Hematopoietic multipotent progenitor cell treated with erythropoietin and hydrocortisone succinate and interleukin-3 and kit ligand, for 4 days (in vitro differentiated cells): ENCODE results near the gene NYNRIN.

Experiments
- DNase-seq: peaks from one replicate; pipeline ENCODE4 v3.0.0-alpha.2; 2015

NYNRIN gene

DNA sequence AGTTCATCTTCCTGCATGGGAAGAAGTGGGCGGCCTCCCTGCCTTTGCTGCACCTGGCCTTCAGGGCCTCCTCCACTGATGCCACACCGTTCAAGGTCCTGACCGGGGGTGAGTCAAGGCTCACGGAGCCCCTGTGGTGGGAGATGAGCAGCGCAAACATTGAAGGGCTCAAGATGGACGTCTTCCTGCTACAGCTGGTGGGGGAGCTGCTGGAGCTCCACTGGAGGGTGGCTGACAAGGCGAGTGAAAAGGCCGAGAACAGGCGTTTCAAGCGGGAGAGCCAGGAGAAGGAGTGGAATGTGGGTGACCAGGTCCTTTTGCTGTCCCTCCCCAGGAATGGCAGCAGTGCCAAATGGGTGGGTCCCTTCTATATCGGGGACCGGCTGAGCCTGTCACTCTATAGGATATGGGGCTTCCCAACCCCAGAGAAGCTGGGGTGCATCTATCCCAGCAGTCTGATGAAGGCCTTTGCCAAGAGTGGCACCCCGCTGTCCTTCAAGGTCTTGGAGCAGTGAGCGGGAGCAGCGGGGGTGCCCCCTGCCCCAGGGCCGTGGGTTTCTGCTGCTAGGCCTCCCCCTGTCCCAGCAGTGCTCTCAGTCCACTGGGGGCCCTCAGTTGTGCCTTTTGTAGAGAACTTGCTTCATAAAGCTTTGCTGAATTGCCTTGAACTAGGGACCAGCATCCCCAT lies 18.3 kb downstream of the NYNRIN start:
- DNase-seq: no peak

DNA sequence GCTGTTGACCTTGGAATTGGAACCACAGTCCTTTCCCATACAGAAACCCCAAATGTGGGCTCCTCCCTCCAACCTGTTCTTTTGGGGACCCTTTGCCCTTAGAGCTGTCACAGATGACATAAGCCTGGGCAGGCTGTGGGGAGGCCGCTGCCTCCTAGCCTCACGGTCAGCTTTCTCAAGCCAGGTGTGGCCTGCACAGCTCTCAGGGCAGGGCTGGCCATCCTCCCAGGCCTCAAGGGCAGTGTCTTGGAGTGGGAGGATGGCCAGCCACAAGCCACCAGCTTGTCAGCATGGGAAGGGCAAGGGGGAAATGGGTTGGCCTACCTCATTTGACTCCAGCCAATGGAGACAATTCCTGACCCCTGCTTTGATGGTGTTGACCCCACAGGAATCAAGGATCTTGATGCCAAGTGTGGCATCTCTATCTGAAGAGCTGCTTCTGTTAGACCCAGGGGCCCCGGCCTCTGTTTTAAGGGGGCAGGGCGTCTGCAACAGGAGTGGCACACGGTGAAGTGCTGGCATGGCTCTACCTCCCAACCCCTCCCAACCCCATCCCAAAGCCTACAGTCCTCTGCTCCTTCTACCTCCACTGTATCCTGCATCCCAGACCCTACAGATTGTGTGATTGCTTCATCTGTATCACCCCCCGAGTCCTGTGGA lies 19.2 kb downstream of the NYNRIN start:
- no peak for DNase-seq

DNA sequence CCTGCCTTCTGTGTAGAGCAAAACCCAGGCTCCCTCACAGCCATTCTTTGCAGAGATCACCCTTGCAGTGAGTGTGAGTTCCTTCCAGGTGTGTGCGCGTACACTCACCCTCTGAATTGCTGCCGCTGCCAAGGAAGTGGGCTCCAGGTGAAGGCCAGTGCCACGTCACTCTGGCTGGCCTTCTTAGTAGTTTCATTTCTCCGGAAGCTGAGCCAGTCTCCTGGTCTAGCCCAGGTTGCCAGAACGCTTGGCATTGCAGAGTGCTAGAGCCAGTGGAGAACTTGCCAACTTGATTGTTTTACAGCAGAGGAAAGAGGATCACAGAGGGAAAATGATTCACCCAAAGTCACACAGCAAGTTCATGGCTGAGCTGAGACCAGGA lies 19.7 kb downstream of the NYNRIN start:
- no peak for DNase-seq

DNA sequence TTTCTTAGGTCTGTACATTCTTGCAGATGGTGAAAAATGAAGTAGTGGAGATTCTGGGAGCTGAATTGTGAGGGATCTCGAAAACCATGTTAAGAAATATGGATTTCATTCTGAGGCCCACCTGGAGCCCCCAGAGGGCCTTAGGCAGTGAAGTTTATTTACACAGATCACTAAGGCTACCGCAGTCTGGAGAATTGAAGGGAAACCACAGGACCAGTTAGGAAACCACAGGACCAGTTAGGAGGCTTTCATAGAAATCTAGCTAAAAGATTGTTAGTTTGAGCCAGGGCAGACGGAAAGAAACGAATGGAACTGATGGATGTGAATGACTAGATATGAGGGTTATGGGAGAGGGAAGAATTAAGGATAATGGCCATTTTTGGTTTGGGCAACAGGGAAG lies 23.5 kb downstream of the NYNRIN start:
- DNase-seq: peak; percentile 72

DNA sequence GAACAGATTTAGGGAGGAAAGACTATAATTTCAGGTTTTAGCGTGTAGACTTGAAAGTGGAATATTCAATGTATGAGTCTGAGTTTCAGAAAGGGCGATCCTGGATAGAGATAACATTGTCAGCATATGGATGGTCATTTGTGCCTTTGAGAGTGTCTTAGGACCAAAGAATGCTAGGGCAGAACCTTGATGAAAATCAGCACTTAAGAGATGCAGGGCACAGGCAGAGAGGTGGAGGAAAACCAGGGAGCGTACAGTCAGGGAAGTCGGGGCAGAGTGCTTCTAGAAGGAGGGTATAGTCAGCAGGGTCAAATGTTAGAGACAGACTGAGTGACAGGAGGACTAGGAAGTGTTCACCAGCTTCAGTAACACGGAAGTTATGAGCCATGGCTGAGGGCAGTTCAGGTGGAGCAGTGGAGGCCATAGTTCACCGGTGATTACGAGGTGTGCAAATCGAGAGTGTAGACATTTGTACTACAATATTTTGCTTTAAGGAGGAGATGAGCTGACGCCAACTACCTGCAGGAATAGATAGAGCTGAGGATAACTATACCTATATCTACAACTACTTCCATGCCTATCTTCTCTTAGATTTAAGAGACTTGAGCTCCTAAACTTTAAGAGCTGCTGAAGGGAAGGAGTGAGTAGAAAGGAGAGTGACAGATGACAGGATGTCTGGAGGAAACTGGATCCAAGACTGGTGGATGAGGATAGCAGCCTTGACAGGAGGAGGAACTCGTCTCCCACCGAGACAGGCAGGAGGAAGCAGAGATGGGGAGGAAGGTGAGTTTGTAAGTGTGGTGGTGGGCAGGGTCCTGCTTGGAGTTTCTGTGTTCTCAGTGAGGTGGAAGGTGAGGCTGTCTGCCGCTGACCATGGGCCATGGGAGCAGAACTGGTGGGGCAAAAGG lies 24.1 kb downstream of the NYNRIN start:
- no peak for DNase-seq

DNA sequence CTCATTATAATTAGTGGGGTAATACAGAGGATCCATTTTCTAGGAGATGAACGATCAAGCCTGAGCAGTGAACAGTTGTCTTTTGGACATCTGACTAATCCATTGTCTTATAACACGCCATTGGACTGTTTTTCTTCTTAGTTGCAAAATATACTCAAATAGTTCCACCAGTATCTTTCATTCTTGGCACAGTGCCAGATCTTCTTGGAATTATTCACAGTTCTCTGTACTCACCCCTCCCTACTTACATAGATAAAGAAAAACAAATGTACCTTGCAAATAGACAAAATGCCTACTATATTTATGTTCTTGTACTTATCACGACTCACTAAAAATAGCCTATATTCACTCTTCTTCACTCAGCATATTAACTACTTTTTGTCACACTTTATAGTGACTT lies 26.9 kb downstream of the NYNRIN start:
- peak; percentile 92 for DNase-seq

DNA sequence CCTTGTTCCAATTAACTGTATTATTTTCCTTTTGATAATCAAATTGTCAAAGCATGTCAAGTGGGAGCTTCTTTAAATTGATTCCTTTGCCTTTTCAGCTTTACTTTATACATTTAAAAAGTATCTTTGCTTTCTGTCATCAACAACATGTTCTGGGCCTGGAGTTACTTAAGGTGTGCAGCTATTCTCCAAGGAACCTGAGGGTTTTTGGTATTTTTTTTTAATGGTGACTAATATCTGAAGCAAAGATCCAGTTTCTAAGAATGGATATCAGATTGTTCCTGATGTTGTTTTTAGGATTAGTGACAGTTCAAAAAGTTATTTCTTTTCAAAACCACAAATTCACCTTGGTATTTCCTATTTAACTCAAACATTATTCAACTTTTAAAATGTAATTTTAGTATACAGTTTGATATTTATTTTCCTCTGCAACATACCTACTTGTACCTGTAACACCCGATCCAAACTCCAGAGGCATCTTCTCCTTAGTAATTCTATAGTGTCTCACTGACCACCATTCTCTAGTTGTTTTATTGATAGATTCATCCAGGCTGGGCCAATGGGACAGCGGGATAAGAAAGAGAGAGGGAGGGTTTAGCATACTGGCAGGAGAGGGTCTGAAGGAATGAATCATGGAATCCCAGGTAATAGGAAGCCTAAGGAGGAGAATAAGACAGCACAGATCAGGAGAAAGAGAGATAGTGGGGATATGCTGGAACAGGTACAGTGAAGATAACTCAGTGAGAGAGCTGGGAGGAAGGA lies 27.5 kb downstream of the NYNRIN start:
- no peak for DNase-seq

DNA sequence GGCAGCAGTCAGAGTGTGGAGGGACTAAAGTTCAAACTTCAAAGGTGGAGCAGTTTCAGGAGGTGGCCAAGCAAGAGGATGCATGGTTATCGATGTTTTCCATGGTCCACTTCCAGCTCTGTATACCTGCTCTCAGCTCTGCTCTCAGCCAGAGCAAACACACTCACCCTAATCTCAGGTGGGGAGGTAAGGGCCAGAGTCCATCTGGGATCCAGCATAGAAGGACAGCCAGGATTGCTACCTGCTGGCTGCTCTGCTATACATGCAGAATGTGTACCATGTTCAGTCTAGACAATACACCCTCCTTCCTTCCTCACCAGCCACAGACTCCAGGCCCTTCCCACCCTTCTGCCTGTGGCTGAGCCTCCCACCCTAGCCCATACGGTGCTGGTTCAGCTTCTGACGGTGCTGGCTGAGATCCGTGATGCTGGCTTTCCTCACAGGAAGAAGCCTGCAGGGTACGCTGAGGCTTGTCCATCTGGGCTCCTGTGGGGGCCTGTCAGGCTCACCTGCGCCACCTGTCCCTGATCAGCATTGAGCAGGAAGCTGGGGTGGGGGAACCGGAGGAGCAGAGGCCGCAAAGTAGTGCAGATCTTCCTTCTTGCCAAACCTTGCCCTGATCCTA lies 28.2 kb downstream of the NYNRIN start:
- peak; percentile 33 for DNase-seq

DNA sequence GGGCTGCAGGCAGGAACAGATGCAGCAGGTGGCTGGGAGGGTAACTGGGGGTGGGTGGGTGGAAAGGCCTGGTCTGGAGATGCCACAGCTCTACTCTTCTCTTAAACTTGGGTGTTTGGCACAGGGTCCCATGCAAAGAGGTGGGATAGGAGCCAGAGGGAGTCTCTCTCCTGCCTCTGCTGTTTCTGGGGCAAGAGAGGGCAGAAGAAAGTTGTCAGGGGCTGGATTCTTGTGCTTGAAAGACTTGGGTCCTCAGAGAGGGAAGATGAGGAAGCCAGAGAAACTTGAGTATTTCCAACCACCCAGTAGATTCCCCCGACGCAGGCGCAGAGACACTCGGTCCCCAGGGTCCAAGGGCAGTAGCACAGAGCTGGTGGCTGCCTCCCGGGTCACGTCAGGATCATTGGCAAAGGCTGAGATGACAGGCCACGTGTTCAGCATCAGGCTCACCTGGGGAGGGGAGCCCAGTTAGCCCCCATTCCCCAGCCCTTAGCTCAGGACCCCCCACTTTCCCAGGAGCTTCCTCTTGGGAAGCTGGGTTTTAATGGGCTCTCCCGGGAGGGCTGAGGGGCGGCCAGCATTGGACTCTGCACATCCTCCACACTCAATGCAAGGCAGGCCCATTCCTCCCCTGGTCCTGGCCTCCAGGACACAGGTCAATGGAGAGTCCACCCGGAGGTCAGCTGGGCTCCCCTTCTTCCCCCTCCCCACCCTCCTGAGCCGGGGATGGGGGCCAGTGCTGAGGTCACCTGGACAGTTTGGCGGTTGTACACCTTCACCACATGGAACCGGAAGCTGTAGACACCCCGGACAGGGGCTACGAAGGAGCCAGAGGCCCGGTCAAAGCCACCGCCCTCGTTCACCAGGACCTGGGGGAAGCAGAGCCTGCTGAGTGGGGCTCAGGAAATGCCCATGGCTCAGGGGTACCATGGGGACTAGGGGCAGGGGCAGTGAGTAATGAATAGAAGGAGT lies 29.0 kb downstream of the NYNRIN start:
- DNase-seq: no peak

DNA sequence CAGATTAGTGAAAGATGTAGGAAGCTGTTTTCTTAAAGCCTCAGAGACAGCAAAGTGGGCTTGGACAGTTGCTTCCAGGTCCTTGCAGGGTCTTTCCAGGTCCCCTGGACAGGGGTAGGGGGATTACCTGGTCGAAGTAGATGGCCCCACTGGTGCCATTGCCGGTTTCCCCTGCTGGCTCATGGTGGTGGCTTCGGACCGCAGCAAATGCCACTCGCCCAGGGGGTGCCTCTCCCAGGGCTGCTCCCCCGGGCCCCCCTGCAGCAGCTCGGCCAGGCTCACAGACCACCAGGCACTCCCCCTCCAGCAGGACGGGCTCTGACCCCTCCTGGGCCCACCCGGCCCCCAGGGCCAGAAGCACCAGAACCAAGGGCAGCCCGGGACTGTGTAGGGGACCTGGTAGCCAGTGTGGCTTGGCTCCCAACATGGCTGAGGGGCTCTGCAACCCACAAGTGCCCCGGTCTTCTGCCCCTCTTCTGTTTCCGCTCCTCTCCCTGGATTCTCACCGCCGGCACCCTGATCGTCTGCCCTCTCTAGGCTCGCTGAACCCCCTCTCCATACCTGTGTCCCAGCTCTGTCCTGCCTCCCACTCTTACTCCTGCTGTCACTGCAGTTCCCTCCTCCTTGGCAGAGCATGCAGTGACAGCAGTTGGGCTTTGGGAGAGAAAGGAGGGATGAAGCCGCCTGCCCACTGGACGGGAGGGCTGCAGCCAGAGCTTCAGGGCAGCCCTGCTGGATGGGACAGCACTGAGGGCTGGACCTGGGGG lies 30.0 kb downstream of the NYNRIN start:
- DNase-seq: no peak

DNA sequence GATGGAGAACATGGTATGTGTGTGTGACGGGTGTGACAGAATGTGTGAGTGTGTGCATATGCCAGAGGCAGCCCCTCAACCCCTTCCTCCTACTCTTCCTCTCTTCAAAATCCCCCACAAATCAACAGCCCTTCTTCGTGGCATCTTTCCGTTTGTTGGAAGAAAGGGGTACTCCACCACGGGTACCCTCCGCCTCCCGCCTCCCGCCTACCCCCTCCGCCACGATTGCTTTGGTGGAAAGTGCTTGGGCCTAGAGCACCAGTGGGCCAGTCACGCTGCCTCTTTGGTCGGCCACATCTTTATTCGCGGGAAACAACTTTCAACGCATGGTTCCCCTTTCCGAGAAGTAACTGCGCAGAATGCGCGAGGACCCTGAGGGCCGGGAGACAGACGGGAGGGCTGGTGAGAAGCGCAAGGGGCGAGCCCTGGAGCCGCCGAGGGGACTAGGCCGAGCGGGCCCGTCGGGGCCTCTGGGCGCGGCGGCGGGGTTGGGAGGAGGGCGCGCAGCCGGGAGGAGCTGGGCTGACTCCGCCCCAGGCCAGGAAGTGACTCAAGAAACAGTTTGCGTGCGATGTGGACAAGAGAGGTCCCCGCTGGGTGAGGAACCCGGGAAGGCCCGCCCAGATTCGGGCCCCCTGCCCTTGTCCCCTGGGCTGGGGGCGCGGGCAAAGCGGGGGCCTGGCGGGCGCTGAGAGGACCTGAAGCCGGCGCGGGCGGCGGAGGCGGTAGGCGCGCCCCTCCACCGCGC lies 30.8 kb downstream of the NYNRIN start, which contains the start of the genes CBLN3 and KHNYN:
Gene CBLN3, minus strand, starts transcription at position 274 of the 748 bp plus-strand sequence. CDS start 614 bp downstream, outside the sequence.
Gene KHNYN, plus strand, starts transcription at position 560 of the 748 bp plus-strand sequence. CDS start 777 bp downstream, outside the sequence.
- DNase-seq: peak; percentile 97

DNA sequence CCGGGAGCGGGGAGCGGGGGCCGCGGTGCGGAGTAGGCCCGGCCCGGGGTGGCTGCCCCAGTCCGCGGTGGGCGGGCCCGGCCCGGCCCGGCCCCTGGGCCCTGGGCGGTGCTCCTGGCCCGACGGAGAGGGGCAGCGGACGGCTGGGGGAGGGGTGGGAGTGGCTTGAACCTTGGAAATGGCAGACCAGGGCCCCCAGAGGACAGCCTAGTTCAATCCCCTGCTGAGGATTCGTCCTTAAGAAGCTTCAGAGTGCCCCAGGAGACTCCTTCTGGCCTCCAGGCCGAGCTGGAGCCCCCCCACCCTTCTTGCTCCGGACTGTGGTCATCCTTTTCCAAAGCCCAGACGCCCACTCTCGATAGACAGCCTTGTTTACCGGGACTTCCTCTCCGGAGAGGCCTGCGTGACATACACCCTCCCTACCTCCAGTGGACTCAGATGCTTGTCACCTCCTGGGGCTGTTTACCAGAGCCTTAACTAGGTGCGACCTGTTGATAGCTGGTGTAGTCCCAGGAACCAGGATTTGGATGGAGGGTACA lies 31.4 kb downstream of the NYNRIN start:
- peak; percentile 82 for DNase-seq

DNA sequence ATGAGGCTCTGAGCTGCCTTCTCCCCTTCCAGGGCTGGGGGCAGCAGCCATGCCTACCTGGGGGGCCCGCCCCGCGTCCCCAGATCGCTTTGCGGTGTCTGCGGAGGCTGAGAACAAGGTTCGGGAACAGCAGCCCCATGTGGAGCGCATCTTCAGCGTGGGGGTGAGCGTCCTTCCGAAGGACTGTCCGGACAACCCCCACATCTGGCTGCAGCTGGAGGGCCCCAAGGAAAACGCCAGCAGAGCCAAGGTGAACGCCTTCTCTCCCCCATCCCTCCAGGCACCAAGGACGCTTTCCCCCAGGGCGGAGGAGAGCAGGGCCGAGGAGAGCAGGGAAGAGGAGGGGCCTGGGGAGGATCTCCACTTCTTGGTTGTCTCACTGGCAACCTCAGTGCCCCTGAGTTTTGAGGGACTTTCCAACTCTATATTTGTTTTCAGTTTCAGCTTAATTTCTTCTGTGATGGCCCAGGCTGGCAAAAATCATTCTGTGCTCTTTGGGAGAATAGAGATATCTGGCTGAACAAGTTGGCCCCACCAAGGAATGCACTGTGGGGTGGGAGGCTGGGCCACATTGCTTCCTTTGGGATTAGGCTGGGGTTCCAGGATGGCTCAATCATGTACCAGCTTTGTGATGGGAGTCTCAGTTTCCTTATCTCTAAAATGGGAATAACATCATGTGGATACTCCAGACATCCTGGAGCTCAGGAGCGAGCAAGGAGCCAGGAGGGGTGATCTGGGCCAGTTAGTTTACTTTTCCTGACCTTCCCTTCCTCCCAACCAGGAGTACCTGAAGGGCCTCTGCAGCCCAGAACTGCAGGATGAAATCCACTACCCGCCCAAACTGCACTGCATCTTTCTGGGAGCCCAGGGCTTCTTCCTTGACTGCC lies 32.1 kb downstream of the NYNRIN start:
- DNase-seq: peak; percentile 59

DNA sequence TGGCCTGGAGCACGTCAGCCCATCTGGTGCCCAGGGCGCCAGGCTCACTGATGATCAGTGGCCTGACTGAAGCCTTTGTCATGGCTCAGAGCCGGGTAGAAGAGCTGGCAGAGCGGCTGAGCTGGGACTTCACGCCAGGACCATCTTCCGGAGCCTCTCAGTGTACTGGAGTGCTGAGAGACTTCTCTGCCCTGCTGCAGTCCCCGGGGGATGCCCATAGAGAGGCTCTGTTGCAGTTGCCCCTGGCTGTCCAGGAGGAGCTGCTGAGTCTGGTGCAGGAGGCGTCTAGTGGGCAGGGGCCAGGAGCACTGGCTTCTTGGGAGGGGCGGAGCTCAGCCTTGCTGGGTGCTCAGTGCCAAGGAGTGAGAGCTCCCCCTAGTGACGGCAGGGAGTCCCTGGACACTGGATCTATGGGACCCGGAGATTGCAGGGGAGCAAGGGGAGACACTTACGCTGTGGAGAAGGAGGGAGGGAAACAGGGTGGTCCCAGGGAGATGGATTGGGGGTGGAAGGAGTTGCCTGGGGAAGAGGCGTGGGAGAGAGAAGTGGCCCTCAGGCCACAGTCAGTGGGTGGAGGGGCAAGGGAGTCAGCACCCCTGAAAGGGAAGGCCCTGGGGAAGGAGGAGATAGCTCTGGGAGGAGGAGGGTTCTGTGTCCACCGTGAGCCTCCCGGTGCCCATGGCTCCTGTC lies 32.9 kb downstream of the NYNRIN start:
- DNase-seq: peak; percentile 98

DNA sequence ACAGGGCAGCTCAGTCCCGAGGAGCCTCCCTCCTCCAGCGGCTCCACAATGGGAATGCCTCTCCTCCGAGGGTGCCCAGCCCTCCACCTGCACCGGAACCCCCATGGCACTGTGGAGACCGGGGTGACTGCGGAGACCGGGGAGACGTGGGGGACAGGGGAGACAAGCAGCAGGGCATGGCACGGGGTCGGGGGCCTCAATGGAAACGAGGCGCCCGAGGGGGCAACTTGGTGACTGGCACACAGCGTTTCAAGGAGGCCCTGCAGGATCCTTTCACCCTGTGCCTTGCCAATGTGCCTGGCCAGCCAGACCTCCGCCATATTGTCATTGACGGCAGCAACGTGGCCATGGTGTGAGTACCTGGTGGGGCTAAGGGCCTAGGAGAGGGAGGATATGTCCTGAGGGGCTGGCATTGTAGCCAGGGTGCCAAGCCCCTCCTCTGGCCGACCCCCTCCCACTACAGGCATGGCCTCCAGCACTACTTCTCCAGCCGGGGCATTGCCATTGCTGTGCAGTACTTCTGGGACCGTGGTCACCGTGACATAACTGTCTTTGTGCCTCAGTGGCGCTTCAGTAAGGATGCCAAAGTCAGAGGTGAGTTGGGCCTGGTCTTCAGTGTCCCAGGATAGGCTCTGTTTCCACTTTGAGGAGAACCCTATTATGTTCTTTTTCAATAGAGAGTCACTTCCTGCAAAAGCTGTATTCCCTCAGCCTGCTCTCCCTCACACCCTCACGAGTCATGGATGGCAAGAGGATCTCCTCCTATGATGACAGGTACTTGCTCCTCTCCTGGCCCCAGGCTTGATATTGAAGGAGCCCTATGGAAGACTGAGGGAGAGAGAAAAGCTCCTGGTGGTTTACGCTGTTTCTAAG lies 33.7 kb downstream of the NYNRIN start:
- no peak for DNase-seq

DNA sequence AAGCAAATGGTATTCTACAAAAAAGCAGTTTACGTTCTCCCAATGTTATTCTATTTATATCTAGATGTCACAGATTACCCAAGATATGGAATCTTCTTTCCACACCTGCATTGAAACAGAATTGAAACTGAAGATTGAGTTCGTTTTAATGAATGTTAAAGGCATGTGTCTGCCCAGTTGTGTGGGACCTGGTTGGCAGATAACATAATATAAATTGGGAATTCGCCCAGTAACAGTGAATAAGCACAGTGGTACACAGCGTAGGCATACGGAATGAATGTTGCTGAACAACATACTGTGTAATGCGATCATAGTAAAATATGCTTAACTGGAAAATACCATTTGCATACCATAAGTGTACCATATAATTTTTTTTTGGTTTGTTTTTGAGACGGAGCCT lies 35.2 kb downstream of the NYNRIN start:
- peak; percentile 37 for DNase-seq
